IPS-18c (cell line): ENCODE measurements around the gene ZNF569.
A peak's percentile ranks its signal among the peaks of the same experiment; 100 is the strongest.
"Not testable (repeated sequence)": the region's sequence is repeated elsewhere in the genome, so short reads cannot be mapped to it uniquely, and the experiment has no call there.

ENCODE experiments used
- H3K4me3 ChIP-seq: 2 replicates; pipeline ENCODE4 v1.7.0; 2013; ENCODE audit warnings: low read depth, mild to moderate bottlenecking, low read length, moderate library complexity; ENCODE audit not compliant: insufficient read depth
- H3K9me3 ChIP-seq: one replicate; pipeline ENCODE4 v1.6.1; 2013; ENCODE audit warnings: mild to moderate bottlenecking, low read length, moderate library complexity; ENCODE audit not compliant: control insufficient read depth, insufficient read depth

The ZNF569 gene

GRCh38 chr19:37413313-37414084 lies 53.7 kb downstream of the ZNF569 start:
- Histone ChIP-seq H3K4me3 (no peak overlapping the region), H3K9me3 (peaks cover 14% of the 10 kb centered on the region)

DNA sequence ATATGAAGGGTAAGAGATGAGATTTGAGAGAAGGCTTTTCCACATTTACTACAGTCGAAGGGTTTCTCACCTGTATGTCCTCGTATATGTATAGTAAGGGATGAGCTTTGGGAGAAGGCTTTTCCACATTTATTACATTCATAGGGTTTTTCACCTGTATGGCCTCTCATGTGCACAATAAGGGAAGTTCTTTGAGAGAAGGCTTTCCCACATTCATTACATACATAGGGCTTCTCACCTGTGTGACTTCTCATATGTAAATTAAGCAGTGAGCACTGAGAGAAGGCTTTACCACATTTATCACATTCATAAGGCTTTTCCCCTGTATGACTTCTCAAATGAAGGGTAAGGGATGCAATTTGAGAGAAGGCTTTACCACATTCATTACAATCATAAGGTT lies 54.5 kb downstream of the ZNF569 start:
- peaks cover 19% of the 10 kb centered on the region for H3K9me3 ChIP-seq

DNA sequence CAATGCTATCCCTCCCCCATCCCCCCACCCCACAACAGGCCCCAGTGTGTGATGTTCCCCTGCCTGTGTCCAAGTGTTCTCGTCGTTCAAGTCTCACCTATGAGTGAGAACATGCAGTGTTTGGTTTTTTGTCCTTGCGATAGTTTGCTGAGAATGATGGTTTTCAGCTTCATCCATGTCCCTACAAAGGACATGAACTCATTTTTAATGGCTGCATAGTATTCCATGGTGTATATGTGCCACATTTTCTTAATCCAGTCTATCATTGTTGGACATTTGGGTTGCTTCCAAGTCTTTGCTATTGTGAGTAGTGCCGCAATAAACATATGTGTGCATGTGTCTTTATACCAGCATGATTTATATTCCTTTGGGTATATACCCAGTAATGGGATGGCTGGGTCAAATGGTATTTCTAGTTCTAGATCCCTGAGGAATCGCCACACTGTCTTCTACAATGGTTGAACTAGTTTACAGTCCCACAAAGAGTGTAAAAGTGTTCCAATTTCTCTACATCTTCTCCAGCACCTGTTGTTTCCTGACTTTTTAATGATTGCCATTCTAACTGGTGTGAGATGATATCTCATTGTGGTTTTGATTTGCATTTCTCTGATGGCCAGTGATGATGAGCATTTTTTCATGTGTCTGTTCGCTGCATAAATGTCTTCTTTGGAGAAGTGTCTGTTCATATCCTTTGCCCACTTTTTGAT lies 61.0 kb downstream of the ZNF569 start:
- H3K9me3 ChIP-seq, H3K4me3 ChIP-seq: not testable (repeated sequence)

More for the DNA sequence above, 54.5 kb downstream of the ZNF569 start:
- no peak overlapping the region for H3K4me3 ChIP-seq

- H3K4me3 ChIP-seq: no peak overlapping the region
- H3K9me3 ChIP-seq: peaks cover 10% of the 10 kb centered on the region
Measured at GRCh38 chr19:37403403-37403802, 63.8 kb downstream of the ZNF569 start.

- no peak overlapping the region for H3K4me3 ChIP-seq
- peaks cover 10% of the 10 kb centered on the region for H3K9me3 ChIP-seq
Measured at GRCh38 chr19:37401078-37401477, 66.2 kb downstream of the ZNF569 start.

DNA sequence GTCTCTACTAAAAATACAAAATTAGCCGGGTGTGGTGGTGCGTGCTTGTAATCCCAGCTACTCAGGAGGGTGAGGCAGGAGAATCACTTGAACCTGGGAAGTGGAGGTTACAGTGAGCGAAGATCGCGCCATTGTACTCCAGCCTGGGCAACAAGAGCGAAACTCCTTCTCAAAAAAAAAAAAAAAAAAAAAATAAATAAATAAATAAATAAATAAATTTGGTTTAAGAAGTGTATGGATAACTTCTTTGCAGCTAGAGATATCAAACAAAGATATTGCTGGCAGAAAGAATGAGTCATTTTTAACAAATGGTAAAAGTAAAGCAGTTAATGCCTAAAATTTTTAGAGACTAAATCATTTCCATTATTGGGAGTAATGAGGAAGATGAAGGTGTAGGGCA lies 75.8 kb downstream of the ZNF569 start:
- not testable (repeated sequence) for H3K4me3 ChIP-seq
- H3K9me3 ChIP-seq: peaks cover 11% of the 10 kb centered on the region

DNA sequence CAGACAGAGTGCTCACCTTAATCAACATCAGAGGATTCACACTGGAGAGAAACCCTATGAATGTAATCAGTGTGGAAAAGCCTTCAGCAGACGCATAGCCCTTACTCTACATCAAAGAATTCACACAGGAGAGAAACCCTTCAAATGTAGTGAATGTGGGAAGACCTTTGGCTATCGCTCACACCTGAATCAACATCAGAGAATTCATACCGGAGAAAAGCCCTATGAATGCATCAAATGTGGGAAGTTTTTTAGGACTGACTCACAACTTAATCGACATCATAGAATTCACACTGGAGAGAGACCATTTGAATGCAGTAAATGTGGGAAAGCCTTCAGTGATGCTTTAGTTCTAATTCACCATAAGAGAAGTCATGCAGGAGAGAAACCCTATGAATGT lies 78.0 kb downstream of the ZNF569 start:
- Histone ChIP-seq H3K4me3 (no peak overlapping the region), H3K9me3 (peaks cover 11% of the 10 kb centered on the region)

DNA sequence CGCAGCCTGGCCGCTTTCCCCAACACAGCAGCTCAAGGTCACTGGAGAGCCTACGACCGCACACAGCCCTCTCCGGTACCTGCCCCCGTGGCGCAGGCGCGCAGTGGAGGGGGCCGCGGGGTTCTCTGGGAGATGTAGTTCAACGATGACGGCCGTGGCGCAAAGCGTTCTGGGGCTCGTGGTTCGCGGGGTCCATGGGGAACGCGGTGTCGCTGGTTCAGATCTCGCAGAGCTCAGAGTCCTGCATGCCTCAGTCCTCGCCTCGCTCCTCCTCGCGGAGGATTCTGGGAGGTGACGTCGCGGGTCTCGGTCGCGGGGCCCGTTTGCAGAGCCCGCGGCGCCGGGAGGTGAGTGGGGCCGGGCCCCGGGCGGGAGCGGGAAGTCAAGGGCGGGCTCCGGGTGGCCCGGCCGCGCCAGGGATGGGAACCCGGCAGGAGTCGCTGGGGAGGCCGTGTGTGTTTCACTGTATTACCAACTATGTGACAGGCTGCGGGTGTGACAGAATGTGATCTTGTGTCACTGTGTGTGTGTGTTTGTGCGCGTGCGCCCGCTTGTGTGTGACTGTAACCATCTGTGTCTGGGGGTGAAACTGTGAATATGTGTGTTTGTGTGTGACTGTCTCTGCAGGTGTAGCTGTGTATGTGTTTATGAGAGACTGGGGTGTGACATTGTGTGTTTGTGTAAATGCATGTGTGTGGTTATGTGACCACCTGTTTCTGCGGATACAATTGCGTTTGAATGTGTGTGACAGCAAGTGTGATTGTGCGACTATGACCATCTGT lies 96.2 kb downstream of the ZNF569 start, which contains the start of gene ZNF527:
Gene ZNF527, plus strand, starts transcription at position 220 of the 782 bp plus-strand sequence. CDS start 3,100 bp downstream, outside the sequence.
- Histone ChIP-seq H3K9me3 (no peaks in the 10 kb centered on the region), H3K4me3 (peak within 1 kb of the TSS; percentile 57)

DNA sequence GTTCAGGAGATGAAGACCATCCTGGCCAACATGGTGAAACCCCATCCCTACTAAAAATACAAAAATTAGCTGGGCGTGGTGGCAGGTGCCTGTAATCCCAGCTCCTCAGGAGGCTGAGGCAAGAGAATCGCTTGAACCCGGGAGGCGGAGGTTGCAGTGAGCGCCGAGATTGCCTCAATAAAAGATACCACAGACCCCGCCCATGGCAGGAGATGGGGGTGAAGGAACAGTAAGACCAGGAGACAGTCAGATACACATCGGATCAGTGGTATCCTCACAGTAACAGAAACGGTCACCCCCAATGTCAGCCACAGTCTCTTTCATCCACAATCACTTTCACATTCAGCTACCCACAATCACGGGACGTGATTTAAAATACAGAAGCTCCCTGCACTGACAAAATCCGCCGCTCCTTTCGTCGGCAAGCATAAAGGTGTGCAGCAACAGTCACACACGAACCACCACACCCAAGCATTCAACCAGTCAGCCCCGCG lies 96.8 kb downstream of the ZNF569 start:
- not testable (repeated sequence) for H3K9me3 ChIP-seq
- peak overlapping the region; percentile 57 for H3K4me3 ChIP-seq

DNA sequence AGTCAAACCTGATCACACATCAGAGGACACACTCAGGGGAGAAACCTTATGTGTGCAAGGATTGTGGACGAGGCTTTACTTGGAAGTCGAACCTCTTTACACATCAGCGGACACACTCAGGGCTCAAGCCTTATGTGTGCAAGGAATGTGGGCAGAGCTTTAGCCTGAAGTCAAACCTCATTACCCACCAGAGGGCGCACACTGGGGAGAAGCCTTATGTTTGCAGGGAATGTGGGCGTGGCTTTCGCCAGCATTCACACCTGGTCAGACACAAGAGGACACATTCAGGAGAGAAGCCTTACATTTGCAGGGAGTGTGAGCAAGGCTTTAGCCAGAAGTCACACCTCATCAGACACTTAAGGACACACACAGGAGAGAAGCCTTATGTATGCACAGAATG lies 104.5 kb downstream of the ZNF569 start:
- Histone ChIP-seq H3K9me3 (peaks cover 5% of the 10 kb centered on the region), H3K4me3 (no peak overlapping the region)

- no peak overlapping the region for H3K4me3 ChIP-seq
- peaks cover 5% of the 10 kb centered on the region for H3K9me3 ChIP-seq
Measured at GRCh38 chr19:37361994-37362393, 105.2 kb downstream of the ZNF569 start.
